ENCODE measurements around the gene TCF19. TPM values are rescaled to one million over a fixed set of nuclear protein-coding genes. Genes with fewer than 3 reads are reported as not detected.
"Not testable (repeated sequence)": the region's sequence is repeated elsewhere in the genome, so short reads cannot be mapped to it uniquely, and the experiment has no call there.

TCF19 gene
- total and polyA plus RNA-seq, 2 experiments from 2014 or later: 3.7 to 7.3 TPM

DNA sequence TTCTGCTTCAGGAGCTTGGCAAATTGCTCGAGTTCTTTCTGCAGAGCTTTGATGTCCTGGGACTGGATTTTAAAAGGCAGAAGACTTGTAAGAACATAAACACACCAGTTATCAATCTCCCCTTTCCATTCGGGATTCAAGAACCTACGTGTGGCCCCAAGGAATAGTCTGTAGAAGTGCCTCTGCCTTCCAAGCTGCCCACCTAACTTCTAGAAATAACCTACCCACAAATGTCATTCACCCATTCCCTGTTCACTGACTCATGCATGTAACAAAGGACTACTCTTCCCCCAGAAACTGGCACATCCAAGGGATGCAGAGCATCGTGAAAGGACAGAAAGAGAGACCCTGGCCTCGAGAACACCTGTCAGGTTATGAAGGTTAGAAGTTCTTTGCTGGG lies 7.6 kb downstream of the TCF19 start:
- Histone ChIP-seq H3K9me3 (ENCODE audit: low read depth) (no peaks in the 10 kb centered on the region), H3K27ac (no peak overlapping the region), H3K27me3 (peaks cover 15% of the 10 kb centered on the region), H3K4me3 (no peak overlapping the region), H3K4me1 (ENCODE audit: low read depth) (no peaks in the 10 kb centered on the region), H3K36me3 (no peaks in the 10 kb centered on the region)
- no peak for DNase-seq (ENCODE audit: low read depth in 1 of 2, low spot score in 1 of 2)
- TF ChIP-seq CTCF (IDR thresholded peaks at IDR 0.05; ENCODE audit: low read depth, low read length): no peak

- Histone ChIP-seq H3K27ac (no peak overlapping the region), H3K36me3 (no peaks in the 10 kb centered on the region), H3K9me3 (ENCODE audit: low read depth) (no peaks in the 10 kb centered on the region), H3K27me3 (peaks cover 15% of the 10 kb centered on the region), H3K4me1 (ENCODE audit: low read depth) (no peaks in the 10 kb centered on the region), H3K4me3 (no peak overlapping the region)
- TF ChIP-seq CTCF (IDR thresholded peaks at IDR 0.05; ENCODE audit: low read depth, low read length): no peak
- DNase-seq (ENCODE audit: low read depth in 1 of 2, low spot score in 1 of 2): no peak
Measured at GRCh38 chr6:31168606-31169005, 10.2 kb downstream of the TCF19 start.

DNA sequence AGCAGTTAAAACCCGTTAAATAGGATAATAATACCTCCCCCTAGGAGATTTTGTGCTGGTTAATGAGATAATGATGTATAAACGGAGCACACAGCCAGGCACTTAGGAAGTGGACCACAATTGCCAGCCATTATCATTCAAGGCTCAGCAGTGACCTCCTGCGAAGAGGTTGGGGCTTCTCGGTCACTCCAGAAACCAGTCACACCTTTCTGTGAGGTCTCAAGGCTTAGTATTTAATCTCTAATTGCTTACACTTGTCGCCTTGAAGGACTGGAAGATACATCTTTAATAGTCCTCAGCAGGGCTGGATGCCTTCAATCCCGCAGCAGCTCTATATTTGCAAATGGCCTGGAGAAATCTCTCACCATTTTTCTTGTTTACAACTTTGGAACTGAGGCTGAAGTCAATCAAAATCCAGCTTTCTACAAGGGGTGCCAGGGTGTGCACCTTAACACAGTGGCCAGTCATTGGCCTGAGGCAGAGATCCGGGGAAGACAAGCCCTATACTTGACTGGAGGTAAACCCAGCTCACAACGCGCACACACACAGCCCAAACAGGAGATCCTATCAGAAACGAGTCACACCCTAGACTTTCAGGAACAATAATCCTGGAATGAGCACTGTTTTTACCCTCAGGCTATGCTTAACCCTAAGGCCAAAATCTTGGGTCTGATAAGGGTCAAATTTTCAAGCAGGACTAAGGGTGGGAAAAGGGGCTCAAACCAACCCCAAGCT lies 10.9 kb downstream of the TCF19 start:
- Histone ChIP-seq H3K36me3 (no peaks in the 10 kb centered on the region), H3K4me1 (ENCODE audit: low read depth) (no peaks in the 10 kb centered on the region), H3K9me3 (ENCODE audit: low read depth) (no peaks in the 10 kb centered on the region), H3K27ac (no peak overlapping the region), H3K27me3 (peaks cover 15% of the 10 kb centered on the region), H3K4me3 (no peak overlapping the region)
- DNase-seq (ENCODE audit: low read depth in 1 of 2, low spot score in 1 of 2): no peak
- TF ChIP-seq CTCF (IDR thresholded peaks at IDR 0.05; ENCODE audit: low read depth, low read length): no peak

DNA sequence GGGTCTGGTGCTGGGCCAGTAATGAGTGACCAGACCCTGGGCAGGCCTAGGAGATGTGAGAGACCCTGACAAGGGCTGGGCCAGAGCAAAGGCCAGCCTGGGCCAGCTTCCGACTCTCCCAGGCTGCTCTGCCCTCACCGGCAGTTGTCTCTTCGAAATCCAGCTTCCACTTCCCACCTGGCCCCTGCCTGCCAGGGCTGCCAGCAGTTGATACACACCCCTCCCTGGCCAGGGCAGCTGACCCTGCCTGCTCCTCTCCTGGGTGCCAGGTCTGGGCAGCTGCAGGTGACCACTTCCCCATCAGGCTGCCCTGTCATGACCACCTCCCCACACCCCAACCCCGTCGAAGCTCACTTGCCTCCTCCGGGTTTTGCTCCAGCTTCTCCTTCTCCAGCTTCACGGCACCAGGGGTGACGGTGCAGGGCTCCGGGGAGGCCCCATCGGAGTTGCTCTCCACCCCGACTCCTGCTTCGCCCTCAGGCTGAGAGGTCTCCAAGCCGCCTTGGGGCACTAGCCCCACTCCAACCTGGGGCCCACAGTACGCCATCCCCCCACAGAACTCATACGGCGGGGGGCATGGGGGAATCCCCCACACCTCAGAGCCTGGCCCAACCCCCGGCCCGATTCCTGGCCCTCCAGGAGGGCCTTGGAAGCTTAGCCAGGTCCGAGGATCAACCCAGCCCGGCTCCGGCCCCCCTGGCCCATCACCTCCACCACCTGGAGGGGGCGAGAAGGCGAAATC lies 11.6 kb downstream of the TCF19 start:
- peaks cover 15% of the 10 kb centered on the region for H3K27me3 ChIP-seq
- H3K9me3 ChIP-seq (ENCODE audit: low read depth); H3K36me3 ChIP-seq; H3K27ac ChIP-seq; H3K4me3 ChIP-seq; H3K4me1 ChIP-seq (ENCODE audit: low read depth); DNase-seq (ENCODE audit: low read depth in 1 of 2, low spot score in 1 of 2): not testable (repeated sequence)

DNA sequence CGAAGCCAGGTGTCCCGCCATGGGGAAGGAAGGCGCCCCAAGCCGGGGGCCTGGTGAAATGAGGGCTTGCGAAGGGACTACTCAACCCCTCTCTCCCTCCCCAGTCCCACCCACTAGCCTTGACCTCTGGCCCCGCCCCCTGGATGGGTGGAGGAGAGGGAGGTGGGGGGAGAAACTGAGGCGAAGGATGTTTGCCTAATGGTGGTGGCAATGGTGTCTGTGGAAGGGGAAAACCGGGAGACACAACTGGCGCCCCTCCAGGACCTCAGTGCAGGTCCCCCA lies 12.2 kb downstream of the TCF19 start, which contains the start of gene POU5F1:
TSS of gene POU5F1 (minus strand) at position 83 of the 282 bp plus-strand sequence. CDS start at position 21, 62 bp downstream.
- H3K27me3 ChIP-seq: peaks cover 15% of the 10 kb centered on the region
- no peaks in the 10 kb centered on the region for H3K36me3 ChIP-seq
- no peak for TF ChIP-seq CTCF (IDR thresholded peaks at IDR 0.05; ENCODE audit: low read depth, low read length)
- H3K9me3 ChIP-seq (ENCODE audit: low read depth): no peaks in the 10 kb centered on the region
- no peak within 1 kb of the TSS for H3K4me3 ChIP-seq
- no peaks in the 10 kb centered on the region for H3K4me1 ChIP-seq (ENCODE audit: low read depth)
- no peak for DNase-seq (ENCODE audit: low read depth in 1 of 2, low spot score in 1 of 2)
- H3K27ac ChIP-seq: no peak within 1 kb of the TSS

DNA sequence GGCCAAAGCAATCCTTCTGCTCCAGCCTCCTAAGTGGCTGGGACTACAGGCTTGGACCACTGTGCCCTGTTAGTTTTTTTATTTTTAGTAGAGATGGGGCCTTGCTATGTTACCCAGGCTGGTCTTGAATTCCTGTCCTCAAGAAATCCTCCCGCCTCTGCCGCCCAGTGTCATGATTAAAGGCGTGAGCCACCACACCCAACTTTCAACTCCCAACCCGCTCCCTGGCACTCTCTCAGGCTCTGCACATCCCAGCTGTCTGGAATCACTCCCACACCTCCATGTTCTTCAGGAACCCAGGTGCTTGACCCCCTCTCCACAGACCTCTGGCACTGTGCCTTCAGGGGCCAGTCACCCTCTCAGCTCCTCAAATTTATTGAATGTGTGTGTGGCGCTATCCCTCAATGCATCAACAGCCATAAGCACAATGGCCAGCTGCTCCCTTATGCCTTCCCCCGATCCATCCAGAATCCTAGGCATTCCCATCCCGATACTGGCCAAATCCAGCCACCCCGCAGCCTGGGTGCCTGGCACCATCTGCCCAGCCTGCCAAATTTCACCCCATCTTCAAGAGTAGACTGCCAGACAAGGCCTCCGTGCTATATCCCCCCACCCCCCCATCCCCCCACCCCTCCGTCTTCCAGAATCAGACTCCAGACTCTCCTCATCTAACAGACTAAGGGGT lies 12.7 kb downstream of the TCF19 start:
- no peak for TF ChIP-seq CTCF (IDR thresholded peaks at IDR 0.05; ENCODE audit: low read depth, low read length)
- no peak for DNase-seq (ENCODE audit: low read depth in 1 of 2, low spot score in 1 of 2)
- no peaks in the 10 kb centered on the region for H3K9me3 ChIP-seq (ENCODE audit: low read depth)
- no peaks in the 10 kb centered on the region for H3K4me1 ChIP-seq (ENCODE audit: low read depth)
- no peaks in the 10 kb centered on the region for H3K36me3 ChIP-seq
- no peak overlapping the region for H3K27ac ChIP-seq
- H3K27me3 ChIP-seq: peaks cover 15% of the 10 kb centered on the region
- H3K4me3 ChIP-seq: no peak overlapping the region

Data from cardiac muscle cell (in vitro differentiated cells and primary cell).